ENCODE data around the gene SAMHD1.

DNA sequence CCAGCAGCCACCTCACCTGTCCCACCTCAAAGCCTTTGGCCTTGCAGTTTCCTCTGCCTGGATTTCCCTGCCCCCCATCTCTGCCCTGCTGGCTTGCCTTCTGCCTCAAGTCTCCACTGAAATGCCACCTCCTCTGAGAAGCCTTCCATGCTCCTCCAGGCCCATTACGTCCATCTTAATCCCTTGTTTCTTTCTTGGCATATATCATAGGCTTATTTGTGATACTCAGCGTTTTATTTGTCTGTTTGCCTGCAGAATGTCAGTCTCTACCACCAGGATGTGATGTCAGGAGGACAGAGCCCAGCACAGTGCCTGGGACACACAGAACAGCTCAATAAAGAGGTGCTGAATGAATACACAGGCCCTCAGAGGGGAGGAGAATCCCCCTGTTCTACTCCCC, 100.0 kb downstream of the SAMHD1 start:
- TF ChIP-seq CTCF (IDR thresholded peaks at IDR 0.05) (no peak), POLR2A (IDR thresholded peaks at IDR 0.05) (no peak)

Measured in esophagus squamous epithelium (tissue), 4 donors.